ENCODE data around the gene PPFIA3. TPM values are rescaled to one million over a fixed set of nuclear protein-coding genes. Genes with fewer than 3 reads are reported as not detected.

Gene PPFIA3
- polyA plus RNA-seq, 1 of the 3 experiments (the other 2 are of a cell fraction) = 5.7 TPM

DNA sequence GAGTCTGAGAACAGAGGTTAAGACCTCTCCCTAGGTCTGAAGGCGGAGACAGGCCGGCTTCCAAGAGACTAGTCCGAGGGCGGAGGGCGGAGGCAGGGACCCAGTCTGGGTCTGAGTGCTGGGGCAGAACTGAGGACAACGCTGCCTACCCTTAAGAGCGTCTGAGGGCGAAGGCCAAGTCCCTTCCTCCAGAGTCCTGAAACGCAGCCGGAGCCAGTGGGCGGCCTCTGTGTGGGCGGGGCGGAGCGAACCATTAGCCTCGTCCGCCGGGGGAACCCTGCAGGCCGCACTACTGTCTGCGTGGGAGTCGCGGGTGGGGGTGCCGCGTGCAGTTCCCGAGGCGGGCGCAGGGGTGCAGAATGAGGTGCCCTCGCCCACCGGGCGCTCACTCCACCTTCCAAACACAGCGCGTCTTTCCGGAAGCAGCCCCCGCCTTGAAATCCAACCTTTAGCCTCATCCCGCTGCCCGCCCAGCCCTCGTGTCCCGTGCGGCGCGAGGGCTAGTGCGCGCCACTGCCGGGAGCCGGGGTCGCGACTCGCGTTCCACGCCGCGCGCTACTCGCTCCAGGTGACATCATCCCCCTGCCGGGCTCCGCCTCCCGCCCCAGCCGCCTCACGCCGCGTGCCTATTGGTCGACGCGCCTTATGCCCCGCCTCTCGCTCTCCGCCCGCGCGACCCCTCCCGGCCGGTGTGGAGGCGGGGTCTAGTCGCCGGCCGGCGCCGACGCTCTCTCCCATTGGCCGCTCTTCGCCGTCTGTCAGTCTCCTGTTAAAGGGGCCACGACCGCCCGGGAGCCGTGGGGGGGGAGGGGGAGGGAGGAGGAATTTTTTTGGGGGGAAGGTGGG lies 556 bp upstream of the PPFIA3 start, which contains the start of gene C19orf73 (continued):
- TF ChIP-seq SIN3A (IDR thresholded peaks at IDR 0.05; ENCODE audit: borderline replicate concordance, low read depth, low read length) (no peak), EP300 (IDR thresholded peaks at IDR 0.05; ENCODE audit: borderline replicate concordance in 1 of 2, low read depth in 1 of 2, low read length in 1 of 2) (no peak), MAX (IDR thresholded peaks at IDR 0.05; ENCODE audit: low read depth) (peak; percentile 97)

DNA sequence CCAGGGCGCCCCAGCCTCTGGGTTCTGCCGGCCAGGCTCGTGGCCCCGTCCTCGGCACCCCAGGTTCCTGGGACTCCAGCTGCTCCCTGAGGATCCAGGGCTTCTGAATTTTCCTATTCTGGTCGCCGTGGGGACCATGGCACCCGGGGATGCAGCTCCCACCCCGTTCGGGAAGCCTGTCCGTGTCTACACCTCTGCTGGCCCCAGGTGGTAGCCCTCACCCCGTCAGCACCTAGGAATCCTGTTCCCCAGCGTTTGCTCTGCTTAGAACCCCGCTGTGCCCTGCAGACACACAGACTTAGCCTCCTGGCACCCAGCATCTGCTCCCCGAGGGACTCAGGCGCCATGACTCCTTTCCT lies 960 bp downstream of the PPFIA3 start:
- Histone ChIP-seq H3K9ac (no peak overlapping the region), H2AFZ (ENCODE audit: low read depth) (no peak overlapping the region), H3K36me3 (replicated peaks in 1 of 2; ENCODE audit: control insufficient read depth in 1 of 2, insufficient read depth in 2 of 2, low read length in 1 of 2) (no peaks in the 10 kb centered on the region), H3K27me3 (ENCODE audit: insufficient read depth) (no peaks in the 10 kb centered on the region), H3K4me3 (ENCODE audit: low read depth in 2 of 2, low read length in 1 of 2) (peak overlapping the region; percentile 48 to 69), H3K4me1 (ENCODE audit: control insufficient read depth in 1 of 2, insufficient read depth in 2 of 2, low read depth in 1 of 2, low read length in 1 of 2) (peaks cover 5 to 17% of the 10 kb centered on the region in 2 experiments; a peak in 1 of 4 replicates), H3K9me2 (no peaks in the 10 kb centered on the region), H3K27ac (ENCODE audit: low read depth in 2 of 2, low read length in 1 of 2) (no peak overlapping the region), H3F3A (replicated peaks; ENCODE audit: insufficient read depth) (peaks cover 12% of the 10 kb centered on the region), H3K9me3 (no peaks in the 10 kb centered on the region), H3K79me2 (ENCODE audit: insufficient read depth) (no peaks in the 10 kb centered on the region), H4K20me1 (ENCODE audit: insufficient read depth) (no peaks in the 10 kb centered on the region), H3K4me2 (peak overlapping the region; percentile 98; the same call in 1 of the 2 replicates)
- CTCF ChIA-PET = interaction anchor here (1.3 to 3.3 kb wide), 6 partner anchors 15 to 105 kb away, joined by 5 to 22 read pairs (median 9); no protein-coding TSS in a partner anchor
- POLR2A ChIA-PET = interaction anchor here (0.6 to 0.8 kb wide), 3 partner anchors 10 to 29 kb away, joined by 3 read pairs; no protein-coding TSS in a partner anchor
- DNase-seq = no peak
- WGBS (ENCODE audit: low lambda C conversion rate) = 28% methylated on average over 8 of the region's 16 CpGs
- TF ChIP-seq TCF12 (IDR thresholded peaks at IDR 0.05) = no peak
- no peak for TF ChIP-seq PBX3 (IDR thresholded peaks at IDR 0.05)
- TF ChIP-seq ELF1 (IDR thresholded peaks at IDR 0.05) = no peak
- no peak for TF ChIP-seq RCOR1 (IDR thresholded peaks at IDR 0.05; ENCODE audit: low read length)
- TF ChIP-seq GATA2 (CRISPR knock-in tag; IDR thresholded peaks at IDR 0.05) = no peak
- TF ChIP-seq MAX (IDR thresholded peaks at IDR 0.05; ENCODE audit: low read depth) = no peak
- TF ChIP-seq NRF1 (IDR thresholded peaks at IDR 0.05; ENCODE audit: low read depth, low read length) = no peak
- TF ChIP-seq FOSL2 (IDR thresholded peaks at IDR 0.05; ENCODE audit: borderline replicate concordance, low read depth) = no peak
- TF ChIP-seq POLR2AphosphoS5 (IDR thresholded peaks at IDR 0.05; ENCODE audit: low read depth, low read length) = no peak
- no peak for TF ChIP-seq TAF1 (IDR thresholded peaks at IDR 0.05; ENCODE audit: borderline replicate concordance, low read depth, low read length)
- TF ChIP-seq, protein P1, sequence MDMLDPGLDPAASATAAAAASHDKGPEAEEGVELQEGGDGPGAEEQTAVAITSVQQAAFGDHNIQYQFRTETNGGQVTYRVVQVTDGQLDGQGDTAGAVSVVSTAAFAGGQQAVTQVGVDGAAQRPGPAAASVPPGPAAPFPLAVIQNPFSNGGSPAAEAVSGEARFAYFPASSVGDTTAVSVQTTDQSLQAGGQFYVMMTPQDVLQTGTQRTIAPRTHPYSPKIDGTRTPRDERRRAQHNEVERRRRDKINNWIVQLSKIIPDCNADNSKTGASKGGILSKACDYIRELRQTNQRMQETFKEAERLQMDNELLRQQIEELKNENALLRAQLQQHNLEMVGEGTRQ (IDR thresholded peaks at IDR 0.05; ENCODE audit: borderline replicate concordance, low read depth, low read length) = no peak
- TF ChIP-seq, protein P2, sequence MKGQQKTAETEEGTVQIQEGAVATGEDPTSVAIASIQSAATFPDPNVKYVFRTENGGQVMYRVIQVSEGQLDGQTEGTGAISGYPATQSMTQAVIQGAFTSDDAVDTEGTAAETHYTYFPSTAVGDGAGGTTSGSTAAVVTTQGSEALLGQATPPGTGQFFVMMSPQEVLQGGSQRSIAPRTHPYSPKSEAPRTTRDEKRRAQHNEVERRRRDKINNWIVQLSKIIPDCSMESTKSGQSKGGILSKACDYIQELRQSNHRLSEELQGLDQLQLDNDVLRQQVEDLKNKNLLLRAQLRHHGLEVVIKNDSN (IDR thresholded peaks at IDR 0.05; ENCODE audit: borderline replicate concordance, low read depth) = no peak
- no peak for TF ChIP-seq REST (IDR thresholded peaks at IDR 0.05; ENCODE audit: low read depth, low read length)
- TF ChIP-seq EP300 (IDR thresholded peaks at IDR 0.05; ENCODE audit: borderline replicate concordance in 1 of 2, low read depth in 1 of 2, low read length in 1 of 2) = no peak
